ENCODE data around the gene OTULINL.
A peak's percentile ranks its signal among the peaks of the same experiment; 100 is the strongest.
"Not testable (repeated sequence)": the region's sequence is repeated elsewhere in the genome, so short reads cannot be mapped to it uniquely, and the experiment has no call there.

Gene OTULINL

GRCh38 chr5:14581106-14581890 lies at the start of gene OTULINL:
Gene OTULINL (plus strand): TSS chr5:14581792. CDS start chr5:14581895, 103 bp downstream.
- peak; percentile 87 for DNase-seq

- no peak for DNase-seq
Observed at GRCh38 chr5:14532180-14532579, 49.4 kb upstream of the OTULINL start.

GRCh38 chr5:14534773-14535172 lies 46.8 kb upstream of the OTULINL start:
- no peak for DNase-seq

GRCh38 chr5:14545308-14545707 lies 36.3 kb upstream of the OTULINL start:
- no peak for DNase-seq

- no peak for DNase-seq
Observed at GRCh38 chr5:14545862-14546261, 35.7 kb upstream of the OTULINL start.

GRCh38 chr5:14547666-14548065 lies 33.9 kb upstream of the OTULINL start:
- DNase-seq = no peak

GRCh38 chr5:14551211-14551610 lies 30.4 kb upstream of the OTULINL start:
- DNase-seq = no peak

GRCh38 chr5:14552017-14552416 lies 29.6 kb upstream of the OTULINL start:
- DNase-seq = no peak

- DNase-seq = not testable (repeated sequence)
Observed at GRCh38 chr5:14554288-14554687, 27.3 kb upstream of the OTULINL start.

GRCh38 chr5:14556015-14556414 lies 25.6 kb upstream of the OTULINL start:
- DNase-seq = no peak

GRCh38 chr5:14557203-14557770 lies 24.3 kb upstream of the OTULINL start:
- DNase-seq = no peak

GRCh38 chr5:14557791-14558415 lies 23.7 kb upstream of the OTULINL start:
- no peak for DNase-seq

- no peak for DNase-seq
Observed at GRCh38 chr5:14560091-14560595, 21.4 kb upstream of the OTULINL start.

- no peak for DNase-seq
Observed at GRCh38 chr5:14561741-14562140, 19.9 kb upstream of the OTULINL start.

- no peak for DNase-seq
Observed at GRCh38 chr5:14568333-14568732, 13.3 kb upstream of the OTULINL start.

- no peak for DNase-seq
Observed at GRCh38 chr5:14569948-14570691, 11.5 kb upstream of the OTULINL start.

GRCh38 chr5:14571901-14572300 lies 9.7 kb upstream of the OTULINL start:
- no peak for DNase-seq

- DNase-seq = no peak
Observed at GRCh38 chr5:14572385-14572784, 9.2 kb upstream of the OTULINL start.

- no peak for DNase-seq
Observed at GRCh38 chr5:14572836-14573235, 8.8 kb upstream of the OTULINL start.

- no peak for DNase-seq
Observed at GRCh38 chr5:14574096-14574495, 7.5 kb upstream of the OTULINL start.

GRCh38 chr5:14574891-14575508 lies 6.6 kb upstream of the OTULINL start:
- no peak for DNase-seq

GRCh38 chr5:14576206-14576605 lies 5.4 kb upstream of the OTULINL start:
- DNase-seq = no peak

Measured in activated naive CD4-positive, alpha-beta T cell treated with Interleukin-2 at 50 U/mL for 16 hours (primary cell).